Measurements from ENCODE around the gene IGFBP4.

The IGFBP4 gene

GRCh38 chr17:40464392-40464855, 21.2 kb downstream of the IGFBP4 start:
- DNase-seq, result no peak
- Histone ChIP-seq H3K36me3 (ENCODE audit: control insufficient read depth in 4 of 4, insufficient read depth in 4 of 4, low read length in 3 of 4) (no peaks in the 10 kb centered on the region), H3K27ac (ENCODE audit: insufficient read depth in 1 of 2, low read depth in 1 of 2, low read length in 2 of 2, poor library complexity in 1 of 2, severe bottlenecking in 2 of 2) (no peak overlapping the region), H3K9me3 (ENCODE audit: control extremely low read depth in 1 of 5, control insufficient read depth in 4 of 5, insufficient read depth in 2 of 5, low read depth in 1 of 5, low read length in 4 of 5) (no peaks in the 10 kb centered on the region), H3K4me1 (ENCODE audit: control extremely low read depth in 1 of 4, control insufficient read depth in 4 of 4, insufficient read depth in 4 of 4, low read length in 3 of 4) (no peaks in the 10 kb centered on the region), H3K27me3 (replicated peaks in 2 of 5; ENCODE audit: control insufficient read depth in 4 of 5, insufficient read depth in 5 of 5, low read length in 4 of 5) (no peaks in the 10 kb centered on the region), H3K4me3 (ENCODE audit: control insufficient read depth in 1 of 7, extremely low read depth in 1 of 7, insufficient read depth in 4 of 7, low read depth in 2 of 7, low read length in 6 of 7) (no peak overlapping the region)
- ChIA-PET POLR2A (no interaction called here), CTCF (interaction anchor here (1.1 to 2.2 kb wide), 4 partner anchors 10 to 96 kb away, joined by 3 to 6 read pairs (median 4); partner anchors contain the start of gene IGFBP4)
- 77% methylated on average over 5 of the region's 5 CpGs for WGBS (ENCODE audit: insufficient coverage)

- Histone ChIP-seq H3K36me3 (ENCODE audit: control insufficient read depth in 4 of 4, insufficient read depth in 4 of 4, low read length in 3 of 4) (no peaks in the 10 kb centered on the region), H3K9me3 (ENCODE audit: control extremely low read depth in 1 of 5, control insufficient read depth in 4 of 5, insufficient read depth in 2 of 5, low read depth in 1 of 5, low read length in 4 of 5) (no peaks in the 10 kb centered on the region), H3K27me3 (replicated peaks in 2 of 5; ENCODE audit: control insufficient read depth in 4 of 5, insufficient read depth in 5 of 5, low read length in 4 of 5) (no peaks in the 10 kb centered on the region), H3K27ac (ENCODE audit: insufficient read depth in 1 of 2, low read depth in 1 of 2, low read length in 2 of 2, poor library complexity in 1 of 2, severe bottlenecking in 2 of 2) (no peak overlapping the region), H3K4me1 (ENCODE audit: control extremely low read depth in 1 of 4, control insufficient read depth in 4 of 4, insufficient read depth in 4 of 4, low read length in 3 of 4) (no peaks in the 10 kb centered on the region), H3K4me3 (ENCODE audit: control insufficient read depth in 1 of 7, extremely low read depth in 1 of 7, insufficient read depth in 4 of 7, low read depth in 2 of 7, low read length in 6 of 7) (no peak overlapping the region)
- POLR2A ChIA-PET, result no interaction called here
- DNase-seq, result no peak
- CTCF ChIA-PET, result interaction anchor here (1.6 kb wide), 1 partner anchor 16 kb away, joined by 4 read pairs; no protein-coding TSS in a partner anchor
- WGBS (ENCODE audit: insufficient coverage), result 93% methylated on average over 5 of the region's 11 CpGs
Measured at GRCh38 chr17:40466298-40466971, 23.2 kb downstream of the IGFBP4 start.

- no peak overlapping the region for H3K4me3 ChIP-seq (ENCODE audit: control insufficient read depth in 1 of 7, extremely low read depth in 1 of 7, insufficient read depth in 4 of 7, low read depth in 2 of 7, low read length in 6 of 7)
- ChIA-PET CTCF (interaction anchor here (0.7 kb wide), 1 partner anchor 150 kb away, joined by 3 read pairs; no protein-coding TSS in a partner anchor), POLR2A (no interaction called here)
- 100% methylated on average over 1 of the region's 2 CpGs for WGBS (ENCODE audit: insufficient coverage)
- no peak overlapping the region for H3K27ac ChIP-seq (ENCODE audit: insufficient read depth in 1 of 2, low read depth in 1 of 2, low read length in 2 of 2, poor library complexity in 1 of 2, severe bottlenecking in 2 of 2)
- H3K4me1 ChIP-seq (ENCODE audit: control extremely low read depth in 1 of 4, control insufficient read depth in 4 of 4, insufficient read depth in 4 of 4, low read length in 3 of 4), result no peaks in the 10 kb centered on the region
- no peaks in the 10 kb centered on the region for H3K36me3 ChIP-seq (ENCODE audit: control insufficient read depth in 4 of 4, insufficient read depth in 4 of 4, low read length in 3 of 4)
- H3K27me3 ChIP-seq (replicated peaks in 2 of 5; ENCODE audit: control insufficient read depth in 4 of 5, insufficient read depth in 5 of 5, low read length in 4 of 5), result peaks cover 0 to 2% (median 0%) of the 10 kb centered on the region in 5 experiments
- H3K9me3 ChIP-seq (ENCODE audit: control extremely low read depth in 1 of 5, control insufficient read depth in 4 of 5, insufficient read depth in 2 of 5, low read depth in 1 of 5, low read length in 4 of 5), result peaks cover 0 to 5% (median 0%) of the 10 kb centered on the region in 5 experiments
- no peak for DNase-seq
Measured at GRCh38 chr17:40467281-40467867, 24.1 kb downstream of the IGFBP4 start.

- POLR2A ChIA-PET, result no interaction called here
- 99% methylated on average over 7 of the region's 7 CpGs for WGBS (ENCODE audit: insufficient coverage)
- Histone ChIP-seq H3K9me3 (ENCODE audit: control extremely low read depth in 1 of 5, control insufficient read depth in 4 of 5, insufficient read depth in 2 of 5, low read depth in 1 of 5, low read length in 4 of 5) (peaks cover 0 to 7% (median 0%) of the 10 kb centered on the region in 5 experiments), H3K36me3 (ENCODE audit: control insufficient read depth in 4 of 4, insufficient read depth in 4 of 4, low read length in 3 of 4) (no peaks in the 10 kb centered on the region), H3K4me3 (ENCODE audit: control insufficient read depth in 1 of 7, extremely low read depth in 1 of 7, insufficient read depth in 4 of 7, low read depth in 2 of 7, low read length in 6 of 7) (no peak overlapping the region), H3K27me3 (replicated peaks in 2 of 5; ENCODE audit: control insufficient read depth in 4 of 5, insufficient read depth in 5 of 5, low read length in 4 of 5) (peaks cover 0 to 2% (median 0%) of the 10 kb centered on the region in 5 experiments), H3K27ac (ENCODE audit: insufficient read depth in 1 of 2, low read depth in 1 of 2, low read length in 2 of 2, poor library complexity in 1 of 2, severe bottlenecking in 2 of 2) (no peak overlapping the region), H3K4me1 (ENCODE audit: control extremely low read depth in 1 of 4, control insufficient read depth in 4 of 4, insufficient read depth in 4 of 4, low read length in 3 of 4) (no peaks in the 10 kb centered on the region)
- no peak for DNase-seq
- CTCF ChIA-PET, result interaction anchor here (1.0 kb wide), 1 partner anchor 65 kb away, joined by 5 read pairs; no protein-coding TSS in a partner anchor
Measured at GRCh38 chr17:40468560-40468959, 25.3 kb downstream of the IGFBP4 start.

DNA sequence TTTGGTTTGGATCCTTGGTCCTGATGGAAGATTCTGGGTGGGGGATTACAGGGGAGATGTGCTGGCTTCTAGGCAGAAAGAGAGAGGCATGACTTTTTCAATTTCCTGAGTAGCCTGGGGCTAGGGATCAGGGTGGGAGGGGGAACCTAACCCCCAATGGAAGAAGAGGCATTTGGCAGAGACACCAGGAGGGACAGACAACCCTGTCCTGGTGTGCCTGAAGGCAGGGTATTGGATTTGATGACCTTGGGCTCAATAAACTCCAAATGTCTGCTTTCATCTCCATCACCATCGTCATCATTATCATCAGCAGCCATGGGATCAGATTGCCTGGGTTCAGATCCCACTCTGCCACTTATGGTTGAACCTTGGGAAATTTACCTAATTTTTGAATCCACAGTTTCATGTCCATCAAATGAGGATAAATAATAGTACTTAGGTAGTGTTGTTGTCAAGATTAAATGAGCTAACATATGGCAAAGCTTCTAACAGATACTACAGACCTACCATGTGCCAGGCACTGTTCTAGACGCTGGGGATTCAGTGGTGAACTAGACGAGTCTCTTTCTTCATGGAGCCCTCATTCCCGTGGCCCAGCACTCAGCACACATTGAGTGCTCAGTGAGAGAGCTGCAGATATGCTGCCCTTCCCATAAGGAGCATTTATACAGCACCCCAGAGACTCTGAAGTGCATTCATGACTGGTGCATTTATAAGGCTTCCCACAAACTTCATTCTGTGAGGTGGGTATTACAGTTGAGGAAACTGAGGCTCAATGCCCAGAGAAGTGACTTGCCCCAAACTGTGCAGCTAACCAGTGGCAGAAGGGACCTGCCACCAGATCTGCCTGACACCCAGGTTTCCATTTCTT, 26.8 kb downstream of the IGFBP4 start:
- no peak overlapping the region for H3K4me3 ChIP-seq (ENCODE audit: control insufficient read depth in 1 of 7, extremely low read depth in 1 of 7, insufficient read depth in 4 of 7, low read depth in 2 of 7, low read length in 6 of 7)
- H3K4me1 ChIP-seq (ENCODE audit: control extremely low read depth in 1 of 4, control insufficient read depth in 4 of 4, insufficient read depth in 4 of 4, low read length in 3 of 4), result no peaks in the 10 kb centered on the region
- no peak for DNase-seq
- no peaks in the 10 kb centered on the region for H3K36me3 ChIP-seq (ENCODE audit: control insufficient read depth in 4 of 4, insufficient read depth in 4 of 4, low read length in 3 of 4)
- POLR2A ChIA-PET, result no interaction called here
- CTCF ChIA-PET, result interaction anchor here (1.0 to 1.6 kb wide), 2 partner anchors 17 to 24 kb away, joined by 3 to 4 read pairs; no protein-coding TSS in a partner anchor
- no peak overlapping the region for H3K27ac ChIP-seq (ENCODE audit: insufficient read depth in 1 of 2, low read depth in 1 of 2, low read length in 2 of 2, poor library complexity in 1 of 2, severe bottlenecking in 2 of 2)
- H3K9me3 ChIP-seq (ENCODE audit: control extremely low read depth in 1 of 5, control insufficient read depth in 4 of 5, insufficient read depth in 2 of 5, low read depth in 1 of 5, low read length in 4 of 5), result peaks cover 0 to 7% (median 0%) of the 10 kb centered on the region in 5 experiments
- peaks cover 0 to 2% (median 0%) of the 10 kb centered on the region in 5 experiments for H3K27me3 ChIP-seq (replicated peaks in 2 of 5; ENCODE audit: control insufficient read depth in 4 of 5, insufficient read depth in 5 of 5, low read length in 4 of 5)
- 100% methylated on average over 3 of the region's 4 CpGs for WGBS (ENCODE audit: insufficient coverage)

DNA sequence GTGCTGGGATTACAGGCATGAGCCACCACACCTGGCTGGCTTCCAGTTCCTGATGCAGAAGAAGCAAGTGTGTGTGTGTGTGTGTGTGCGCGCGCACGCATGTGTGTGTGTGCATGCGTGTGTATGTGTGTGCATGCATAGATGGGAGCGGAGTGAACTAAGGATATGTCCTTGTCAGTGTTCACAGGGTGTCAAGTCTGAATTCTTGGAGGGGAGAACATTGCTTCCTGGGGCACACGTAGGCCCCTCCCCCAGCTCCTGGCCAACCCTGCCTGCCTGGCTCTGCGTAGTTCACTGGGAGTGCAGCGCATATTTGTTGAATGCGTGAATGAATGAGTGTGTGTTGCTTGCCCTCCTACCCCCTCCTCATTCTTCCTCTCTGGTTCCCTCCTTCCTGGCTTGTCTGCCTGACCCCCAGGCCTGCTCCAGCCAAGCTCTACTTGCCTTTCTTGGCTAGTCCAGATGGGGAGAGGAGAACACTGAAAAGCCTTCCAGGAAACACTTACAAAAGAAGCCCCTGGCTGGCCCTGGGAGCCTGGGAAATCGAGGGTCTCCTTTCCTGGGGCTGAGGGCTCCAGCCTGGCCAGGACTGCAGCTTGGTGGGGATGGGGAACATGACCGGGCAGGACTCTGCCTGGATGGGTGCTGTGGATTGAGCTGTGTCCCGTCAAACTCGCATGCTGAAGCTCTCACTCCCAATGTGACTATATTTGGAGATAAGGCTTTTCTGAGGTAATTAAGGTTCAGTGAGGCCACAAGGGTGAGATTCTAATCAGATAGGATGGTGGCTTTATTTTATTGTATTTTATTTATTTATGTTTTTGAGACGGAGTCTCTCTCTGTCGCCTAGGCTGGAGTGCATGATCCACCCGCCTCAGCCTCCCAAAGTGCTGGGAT, 27.9 kb downstream of the IGFBP4 start:
- Histone ChIP-seq H3K4me1 (ENCODE audit: control extremely low read depth in 1 of 4, control insufficient read depth in 4 of 4, insufficient read depth in 4 of 4, low read length in 3 of 4) (no peaks in the 10 kb centered on the region), H3K36me3 (ENCODE audit: control insufficient read depth in 4 of 4, insufficient read depth in 4 of 4, low read length in 3 of 4) (no peaks in the 10 kb centered on the region), H3K9me3 (ENCODE audit: control extremely low read depth in 1 of 5, control insufficient read depth in 4 of 5, insufficient read depth in 2 of 5, low read depth in 1 of 5, low read length in 4 of 5) (peaks cover 0 to 7% (median 0%) of the 10 kb centered on the region in 5 experiments), H3K4me3 (ENCODE audit: control insufficient read depth in 1 of 7, extremely low read depth in 1 of 7, insufficient read depth in 4 of 7, low read depth in 2 of 7, low read length in 6 of 7) (no peak overlapping the region), H3K27me3 (replicated peaks in 2 of 5; ENCODE audit: control insufficient read depth in 4 of 5, insufficient read depth in 5 of 5, low read length in 4 of 5) (peaks cover 0 to 2% (median 0%) of the 10 kb centered on the region in 5 experiments), H3K27ac (ENCODE audit: insufficient read depth in 1 of 2, low read depth in 1 of 2, low read length in 2 of 2, poor library complexity in 1 of 2, severe bottlenecking in 2 of 2) (no peak overlapping the region)
- no peak for DNase-seq
- ChIA-PET POLR2A (no interaction called here), CTCF (interaction anchor here (1.0 to 1.8 kb wide), 4 partner anchors 12 to 34 kb away, joined by 3 to 6 read pairs (median 3); no protein-coding TSS in a partner anchor)
- WGBS (ENCODE audit: insufficient coverage), result 85% methylated on average over 7 of the region's 17 CpGs
